Bronchial epithelial cell (primary cell): Measurements from ENCODE around the gene OLFML2B. TPM values are rescaled to one million over a fixed set of nuclear protein-coding genes. Genes with fewer than 3 reads are reported as not detected.
A peak's percentile ranks its signal among the peaks of the same experiment; 100 is the strongest.

Experiments
- DNase-seq: peaks from one replicate; pipeline ENCODE4 v3.0.0-alpha.2; 2010; ENCODE audit warnings: low read depth
- FAIRE-seq: peaks from 2 replicates; lab custom pipeline; 2011; peaks lifted over from hg19 to GRCh38; lab: Jason Lieb, UNC
- H3K27me3 ChIP-seq: 2 replicates; pipeline ENCODE4 v1.5.1; 2011; ENCODE audit warnings: low read length; ENCODE audit not compliant: control insufficient read depth, insufficient read depth
- H3K36me3 ChIP-seq: 2 replicates; pipeline ENCODE4 v1.5.1; 2011; ENCODE audit warnings: low read length; ENCODE audit not compliant: control insufficient read depth, insufficient read depth
- H3K4me3 ChIP-seq: 2 replicates; pipeline ENCODE4 v1.5.1; 2011; ENCODE audit warnings: mild to moderate bottlenecking, low read depth, low read length, control low read depth
- total RNA-seq: library from RNA; depleted of rRNA; stranded (reverse); fragments of >200 nt; gene quantifications from 2 replicates; pipeline ENCODE4 v1.2.1, GENCODE V29; 2014
- TF ChIP-seq, protein P1 (sequence below): IDR thresholded peaks from 2 replicates; pipeline ENCODE4 v1.5.1; 2011; ENCODE audit warnings: mild to moderate bottlenecking, moderate library complexity, low read length, control low read depth, inconsistent platforms; ENCODE audit not compliant: insufficient read depth, severe bottlenecking

OLFML2B gene
- total RNA-seq, 1 donor from 2014 or later, result not detected

DNA sequence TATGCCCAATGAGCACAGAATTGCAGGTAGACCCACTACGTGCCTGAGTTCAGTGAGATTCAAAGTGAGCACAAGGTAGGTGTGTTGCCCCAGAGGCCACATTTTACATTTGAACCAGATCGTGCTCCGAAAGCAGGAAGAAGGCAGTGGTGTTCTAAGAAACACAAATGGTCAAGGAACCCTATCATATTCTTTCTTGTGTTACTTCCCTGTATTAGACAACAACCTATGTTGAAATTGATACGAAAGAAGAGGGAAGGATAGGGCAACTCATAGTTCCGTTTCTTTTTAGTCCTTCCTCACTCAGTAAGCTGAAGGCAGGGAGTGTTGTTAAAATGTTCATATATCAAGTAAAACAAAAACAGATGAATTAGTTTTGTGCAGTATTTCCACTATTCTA is 33.9 kb downstream of the OLFML2B start:
- DNase-seq (no peak), FAIRE-seq (no peak)
- no peaks in the 10 kb centered on the region for H3K27me3 ChIP-seq
- H3K4me3 ChIP-seq, result no peak overlapping the region
- TF ChIP-seq, protein P1, sequence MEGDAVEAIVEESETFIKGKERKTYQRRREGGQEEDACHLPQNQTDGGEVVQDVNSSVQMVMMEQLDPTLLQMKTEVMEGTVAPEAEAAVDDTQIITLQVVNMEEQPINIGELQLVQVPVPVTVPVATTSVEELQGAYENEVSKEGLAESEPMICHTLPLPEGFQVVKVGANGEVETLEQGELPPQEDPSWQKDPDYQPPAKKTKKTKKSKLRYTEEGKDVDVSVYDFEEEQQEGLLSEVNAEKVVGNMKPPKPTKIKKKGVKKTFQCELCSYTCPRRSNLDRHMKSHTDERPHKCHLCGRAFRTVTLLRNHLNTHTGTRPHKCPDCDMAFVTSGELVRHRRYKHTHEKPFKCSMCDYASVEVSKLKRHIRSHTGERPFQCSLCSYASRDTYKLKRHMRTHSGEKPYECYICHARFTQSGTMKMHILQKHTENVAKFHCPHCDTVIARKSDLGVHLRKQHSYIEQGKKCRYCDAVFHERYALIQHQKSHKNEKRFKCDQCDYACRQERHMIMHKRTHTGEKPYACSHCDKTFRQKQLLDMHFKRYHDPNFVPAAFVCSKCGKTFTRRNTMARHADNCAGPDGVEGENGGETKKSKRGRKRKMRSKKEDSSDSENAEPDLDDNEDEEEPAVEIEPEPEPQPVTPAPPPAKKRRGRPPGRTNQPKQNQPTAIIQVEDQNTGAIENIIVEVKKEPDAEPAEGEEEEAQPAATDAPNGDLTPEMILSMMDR, result no peak
- H3K36me3 ChIP-seq, result no peaks in the 10 kb centered on the region

DNA sequence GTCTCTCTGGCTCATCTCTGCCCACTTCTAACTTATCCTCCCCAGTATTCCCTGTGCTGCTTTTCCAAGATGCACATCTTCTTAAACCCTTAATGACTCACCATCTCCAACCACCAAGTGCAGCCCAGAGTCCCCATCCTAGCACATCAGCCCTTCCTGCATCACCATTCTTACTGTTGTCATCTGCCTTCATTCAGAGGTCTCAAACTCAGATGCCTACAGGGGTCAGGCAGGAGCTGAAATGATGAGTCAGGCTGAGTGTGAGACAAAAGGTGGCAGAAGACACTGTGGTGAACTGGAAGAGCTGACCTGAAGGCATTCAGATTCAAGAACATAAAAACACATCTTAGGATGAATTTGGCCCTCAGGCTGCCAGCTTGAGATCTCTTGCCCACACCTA is 34.6 kb downstream of the OLFML2B start:
- no peak for FAIRE-seq
- Histone ChIP-seq H3K27me3 (no peaks in the 10 kb centered on the region), H3K36me3 (no peaks in the 10 kb centered on the region), H3K4me3 (no peak overlapping the region)
- DNase-seq, result peak; percentile 16
- TF ChIP-seq, protein P1, result no peak

DNA sequence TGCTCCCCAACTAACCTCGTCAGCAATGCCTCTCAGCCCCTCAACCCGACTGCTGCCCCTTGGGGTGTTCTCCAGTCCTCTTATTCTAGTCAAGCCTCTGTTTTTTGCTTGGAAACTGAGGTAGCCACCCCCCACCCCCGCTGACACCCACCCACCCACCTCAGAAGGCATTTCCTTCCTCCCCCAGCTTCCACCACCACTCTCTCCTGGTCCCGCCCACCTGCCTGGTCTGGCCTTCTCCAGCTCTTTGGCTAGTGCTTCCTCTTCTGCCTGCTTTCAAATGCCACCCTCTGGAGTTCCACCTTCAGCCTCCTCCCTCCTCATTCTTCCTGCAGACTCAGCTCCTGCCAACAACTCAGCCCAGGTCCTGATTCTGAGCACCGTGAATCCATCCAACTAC is 35.3 kb downstream of the OLFML2B start:
- TF ChIP-seq, protein P1, result no peak
- H3K4me3 ChIP-seq, result no peak overlapping the region
- no peaks in the 10 kb centered on the region for H3K27me3 ChIP-seq
- DNase-seq (no peak), FAIRE-seq (no peak)
- no peaks in the 10 kb centered on the region for H3K36me3 ChIP-seq

DNA sequence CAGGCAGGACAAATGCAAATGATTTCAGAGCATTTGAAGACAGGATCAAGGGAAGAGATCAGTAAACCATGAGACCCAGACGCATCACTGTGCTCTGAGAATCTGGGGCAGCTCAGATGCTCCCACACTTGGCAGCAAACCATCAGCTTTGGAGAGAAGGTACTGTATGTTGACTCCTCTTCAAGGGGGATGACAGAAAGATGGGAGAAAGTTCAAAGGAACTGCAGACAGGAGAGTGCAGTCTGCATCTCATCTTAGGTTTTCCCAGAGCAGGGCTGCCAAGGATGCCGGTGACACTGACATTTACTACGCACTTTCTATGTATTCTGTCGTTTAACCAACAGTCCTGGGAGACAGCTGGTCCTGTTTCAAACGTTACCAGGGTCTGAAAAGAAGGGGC is 35.8 kb downstream of the OLFML2B start:
- TF ChIP-seq, protein P1, result no peak
- no peak overlapping the region for H3K4me3 ChIP-seq
- no peaks in the 10 kb centered on the region for H3K27me3 ChIP-seq
- DNase-seq (no peak), FAIRE-seq (no peak)
- H3K36me3 ChIP-seq, result no peaks in the 10 kb centered on the region

DNA sequence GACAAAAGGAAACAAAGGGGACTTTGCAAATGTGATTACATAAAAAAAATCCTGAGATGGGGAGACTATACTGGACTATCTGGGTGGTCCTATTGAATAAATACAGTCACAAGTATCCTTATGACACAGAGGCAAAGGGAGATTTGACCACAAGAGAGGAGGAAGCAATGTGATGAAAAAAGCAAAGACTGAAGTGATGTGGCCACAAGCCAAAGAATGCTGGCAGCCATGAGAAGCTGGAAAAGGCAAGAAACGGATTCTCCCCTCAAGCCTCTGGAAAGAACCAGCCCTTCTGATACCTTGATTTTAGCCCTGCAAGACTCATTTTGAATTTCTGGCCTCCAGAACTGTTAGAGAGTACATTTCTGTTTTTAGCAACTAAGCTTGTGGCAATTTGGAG is 36.4 kb downstream of the OLFML2B start:
- no peak for FAIRE-seq
- H3K36me3 ChIP-seq, result no peaks in the 10 kb centered on the region
- TF ChIP-seq, protein P1, result no peak

DNA sequence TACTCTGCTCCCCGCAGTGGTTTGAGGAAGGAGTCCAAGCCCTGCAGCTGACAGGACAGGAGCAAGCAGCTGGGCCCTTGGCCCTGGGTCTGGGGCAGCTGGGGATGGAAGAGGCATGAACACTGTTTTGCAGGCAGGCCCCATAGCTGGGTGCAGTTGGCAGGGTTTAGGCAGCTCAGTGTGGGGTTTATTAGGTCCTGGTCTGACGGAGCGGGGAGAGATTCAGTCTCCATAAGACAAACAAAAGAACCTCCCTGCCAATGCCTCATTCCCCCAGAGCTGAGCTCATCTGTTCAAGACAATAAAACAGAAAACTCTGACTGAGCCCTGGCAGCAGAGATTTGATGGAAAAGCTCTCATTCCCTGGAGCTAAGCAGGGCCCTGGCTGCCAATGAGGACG is 37.3 kb downstream of the OLFML2B start:
- DNase-seq, result no peak
- TF ChIP-seq, protein P1, result no peak
- Histone ChIP-seq H3K4me3 (no peak overlapping the region), H3K36me3 (no peaks in the 10 kb centered on the region), H3K27me3 (no peaks in the 10 kb centered on the region)
- FAIRE-seq, result no peak

More for the DNA sequence above, 36.4 kb downstream of the OLFML2B start:
- H3K4me3 ChIP-seq, result no peak overlapping the region
- DNase-seq, result no peak
- no peaks in the 10 kb centered on the region for H3K27me3 ChIP-seq
